ENCODE measurements around the gene TYMS.

TYMS gene

GRCh38 chr18:712401-713134 lies 55.1 kb downstream of the TYMS start, which contains the start of gene ENOSF1:
Gene ENOSF1, minus strand, starts transcription at chr18:712630. Its CDS starts 43 bp downstream, at chr18:712587.
- peak; percentile 68 for DNase-seq (ENCODE audit: low read depth)

DNA sequence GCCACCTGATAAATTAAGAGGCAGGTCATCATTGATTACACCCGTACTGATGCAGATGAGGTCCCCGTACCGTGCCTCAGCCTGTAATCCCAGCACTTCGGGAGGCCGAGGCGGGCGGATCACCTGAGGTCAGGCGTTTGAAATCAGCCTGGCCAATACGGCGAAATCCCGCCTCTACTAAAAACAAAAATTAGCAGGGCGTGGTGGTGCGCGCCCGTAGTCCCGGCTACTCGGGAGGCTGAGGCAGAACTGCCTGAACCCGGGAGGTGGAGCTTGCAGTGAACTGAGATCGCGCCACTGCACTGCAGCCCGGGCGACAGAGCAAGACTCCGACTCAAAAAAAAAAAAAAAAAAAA lies 55.7 kb downstream of the TYMS start:
- no peak for DNase-seq (ENCODE audit: low read depth)

GRCh38 chr18:715626-716025 lies 58.2 kb downstream of the TYMS start:
- no peak for DNase-seq (ENCODE audit: low read depth)

DNA sequence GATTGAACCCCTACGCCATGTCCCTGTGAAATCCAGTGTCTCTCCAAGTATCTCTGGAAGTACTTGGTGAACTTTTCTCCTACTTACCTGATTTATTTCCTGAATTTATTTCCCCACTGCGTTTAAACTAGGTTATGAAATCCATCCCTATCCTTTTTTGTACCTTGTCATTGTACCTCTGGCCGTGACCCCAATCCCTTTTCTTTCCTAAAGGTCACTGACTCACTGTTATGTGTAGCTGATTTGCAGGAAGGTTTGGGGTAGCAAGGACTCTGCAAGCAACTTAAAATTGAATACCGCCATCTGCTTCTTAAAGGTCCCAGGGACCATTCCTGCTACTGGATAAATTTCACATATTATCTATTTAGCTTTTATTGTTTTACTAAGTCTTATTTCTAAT lies 59.5 kb downstream of the TYMS start:
- no peak for DNase-seq (ENCODE audit: low read depth)
